Keratinocyte (primary cell): ENCODE results near the gene SLX4. TPM values are rescaled to one million over a fixed set of nuclear protein-coding genes. Genes with fewer than 3 reads are reported as not detected.

Experiments
- DNase-seq: peaks from one replicate; pipeline ENCODE4 v3.0.0-alpha.2; 2011; ENCODE audit warnings: low read depth, missing footprints, low spot score
- FAIRE-seq: peaks from 2 replicates; lab custom pipeline; 2011; peaks lifted over from hg19 to GRCh38; lab: Jason Lieb, UNC
- H2AFZ ChIP-seq: 2 replicates; pipeline ENCODE4 v1.6.0; 2012; ENCODE audit warnings: low read length, control low read depth, inconsistent platforms; ENCODE audit not compliant: control insufficient read depth
- H3K27ac ChIP-seq: 2 replicates; pipeline ENCODE4 v1.5.1; 2011; ENCODE audit warnings: low read length; ENCODE audit not compliant: control insufficient read depth, insufficient read depth
- H3K27me3 ChIP-seq: 3 replicates; pipeline ENCODE4 v1.6.0; 2011; ENCODE audit warnings: low read length; ENCODE audit not compliant: control insufficient read depth, insufficient read depth; ENCODE audit errors: extremely low read depth
- H3K36me3 ChIP-seq, 2 experiments: 2 replicates in 1 of 2; 3 replicates in 1 of 2; pipeline ENCODE4 v1.5.1; 2011; ENCODE audit warnings: low read length in 2 of 2, mild to moderate bottlenecking in 1 of 2; ENCODE audit not compliant: control insufficient read depth in 2 of 2, insufficient read depth in 2 of 2; ENCODE audit errors: extremely low read depth in 1 of 2
- H3K4me1 ChIP-seq: 3 replicates; pipeline ENCODE4 v1.5.1; 2011; ENCODE audit warnings: low read length; ENCODE audit not compliant: control insufficient read depth, insufficient read depth; ENCODE audit errors: extremely low read depth
- H3K4me2 ChIP-seq: 3 replicates; pipeline ENCODE4 v1.6.0; 2011; ENCODE audit warnings: low read depth, low read length; ENCODE audit not compliant: control insufficient read depth, insufficient read depth; ENCODE audit errors: extremely low read depth
- H3K4me3 ChIP-seq, 3 experiments: fragments of 200-600 bp in 1 of 3; sonication (generic) in 1 of 3; 2 replicates in 2 of 3; 3 replicates in 1 of 3; pipeline ENCODE4 v1.5.1; 2011 to 2016; ENCODE audit warnings: low read length in 3 of 3, mild to moderate bottlenecking in 3 of 3, control low read depth in 2 of 3, inconsistent platforms in 1 of 3, low read depth in 1 of 3, mixed read lengths in 1 of 3, mixed run types in 1 of 3, moderate library complexity in 1 of 3; ENCODE audit not compliant: control insufficient read depth in 2 of 3, insufficient read depth in 2 of 3; ENCODE audit errors: extremely low read depth in 1 of 3
- H3K79me2 ChIP-seq: 2 replicates; pipeline ENCODE4 v1.6.0; 2012; ENCODE audit warnings: low read length; ENCODE audit not compliant: control insufficient read depth, insufficient read depth
- H3K9ac ChIP-seq: 3 replicates; pipeline ENCODE4 v1.6.0; 2011; ENCODE audit warnings: low read length; ENCODE audit not compliant: control insufficient read depth, insufficient read depth; ENCODE audit errors: extremely low read depth
- H3K9me1 ChIP-seq: 3 replicates; pipeline ENCODE4 v1.6.0; 2011; ENCODE audit warnings: low read length; ENCODE audit not compliant: control insufficient read depth, insufficient read depth; ENCODE audit errors: extremely low read depth
- H3K9me3 ChIP-seq: 2 replicates; pipeline ENCODE4 v1.5.1; 2012; ENCODE audit warnings: low read depth, low read length; ENCODE audit not compliant: control insufficient read depth
- H4K20me1 ChIP-seq: 3 replicates; pipeline ENCODE4 v1.6.0; 2011; ENCODE audit warnings: low read length; ENCODE audit not compliant: control insufficient read depth, insufficient read depth; ENCODE audit errors: extremely low read depth
- EZH2 ChIP-seq: IDR thresholded peaks from one replicate; pipeline ENCODE4 v1.6.1; 2012; ENCODE audit warnings: inconsistent platforms, mild to moderate bottlenecking, low read length, moderate library complexity
- dilution Hi-C: fragments of 300-500 bp; cut with MboI; formaldehyde crosslinking; loops from one replicate; pipeline ENCODE4 v1.7.0; 2020; ENCODE audit warnings: low sequenced_read_pairs; ENCODE audit not compliant: extremely low pct_ligation_motif_present
- polyA plus RNA-seq, 5 experiments: library from polyadenylated mRNA; depleted of rRNA in 3 of 5; stranded (reverse) in 3 of 5; stranded (forward) in 1 of 5; unstranded in 1 of 5; fragments of >200 nt; gene quantifications; 1 replicate in 1 of 5; 2 replicates in 3 of 5; 3 replicates in 1 of 5; pipeline versions ENCODE4 v1.2.1 to v1.2.3, GENCODE V29; 2011 to 2012; ENCODE audit warnings: missing spikeins in 2 of 5, low read depth in 1 of 5, low replicate concordance in 1 of 5
- TF ChIP-seq, protein P1 (sequence below), 3 experiments: IDR thresholded peaks in 1 of 3; conservative IDR thresholded peaks in 1 of 3; optimal IDR thresholded peaks in 1 of 3; 2 replicates in 2 of 3; 3 replicates in 1 of 3; pipeline versions ENCODE3 to v1.5.1; 2011; ENCODE audit warnings: low read length in 3 of 3, mild to moderate bottlenecking in 3 of 3, moderate library complexity in 2 of 3, control low read depth in 1 of 3, inconsistent platforms in 1 of 3; ENCODE audit not compliant: insufficient read depth in 2 of 3; ENCODE audit errors: extremely low read depth in 1 of 3

Gene SLX4
- polyA plus RNA-seq, 1 donor (not counting 4 experiments of a cell fraction or from before 2014, with no cell fraction given), result 2.0 TPM

DNA sequence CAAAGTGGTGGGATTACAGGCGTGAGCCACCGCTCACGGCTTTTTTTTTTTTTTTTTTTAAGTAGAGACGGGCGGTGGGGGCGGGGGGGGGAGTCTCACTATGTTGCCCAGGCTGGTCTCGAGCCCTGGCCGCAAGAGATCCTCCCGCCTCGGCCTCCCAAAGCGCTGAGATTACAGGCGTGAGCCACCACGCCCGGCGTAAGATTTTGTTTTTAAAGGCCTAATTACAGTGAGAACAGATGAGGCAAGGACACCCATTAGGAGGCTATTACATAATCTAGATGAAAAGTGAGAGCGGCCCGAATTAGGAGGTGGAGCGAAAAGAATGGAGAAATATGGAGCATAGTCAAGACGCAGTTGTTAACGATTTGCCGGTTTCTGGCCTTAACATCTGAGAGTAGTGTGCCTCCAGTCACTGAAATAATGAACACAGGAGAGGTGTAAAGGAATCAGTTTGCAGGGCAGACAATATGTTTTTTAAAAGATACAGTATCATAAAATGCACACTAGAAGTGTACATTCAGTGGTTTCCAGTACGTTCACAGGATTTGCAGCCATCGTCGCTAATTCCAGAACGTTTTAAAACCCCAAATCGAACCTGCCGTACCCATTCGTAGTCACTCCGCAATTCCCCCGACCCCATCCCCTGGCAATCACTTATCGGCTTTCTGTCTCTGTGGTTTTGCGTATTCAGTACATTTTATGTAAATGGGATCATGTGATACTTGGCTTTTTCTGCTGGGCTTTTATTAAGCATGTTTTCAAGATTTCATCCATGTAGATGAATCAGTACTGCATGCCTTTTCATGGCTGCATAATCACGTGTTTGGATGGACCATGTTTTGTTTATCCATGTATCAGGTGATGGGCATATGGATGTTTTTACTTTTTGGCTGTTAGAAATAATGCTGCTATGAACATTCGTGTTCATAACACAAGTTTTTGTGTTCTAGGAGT is 1.4 kb upstream of the SLX4 start:
- DNase-seq, result no peak

GRCh38 chr16:3610698-3611145 is 684 bp downstream of the SLX4 start:
- Histone ChIP-seq H3K79me2 (peaks cover 38% of the 10 kb centered on the region), H2AFZ (peak overlapping the region; percentile 88), H3K36me3 (peaks cover 6 to 7% of the 10 kb centered on the region in 2 experiments), H3K9ac (peak overlapping the region; percentile 86), H3K4me2 (peak overlapping the region; percentile 98), H3K9me3 (no peaks in the 10 kb centered on the region), H3K4me1 (peaks cover 13% of the 10 kb centered on the region), H3K4me3 (peak overlapping the region; percentile 77 to 90 (median 82)), H3K9me1 (peaks cover 3% of the 10 kb centered on the region), H3K27me3 (no peaks in the 10 kb centered on the region), H3K27ac (peak overlapping the region; percentile 51), H4K20me1 (no peaks in the 10 kb centered on the region)
- dilution Hi-C loops, result no loop called here
- no peak for FAIRE-seq
- DNase-seq, result no peak
- no peak for TF ChIP-seq EZH2
- TF ChIP-seq, protein P1, sequence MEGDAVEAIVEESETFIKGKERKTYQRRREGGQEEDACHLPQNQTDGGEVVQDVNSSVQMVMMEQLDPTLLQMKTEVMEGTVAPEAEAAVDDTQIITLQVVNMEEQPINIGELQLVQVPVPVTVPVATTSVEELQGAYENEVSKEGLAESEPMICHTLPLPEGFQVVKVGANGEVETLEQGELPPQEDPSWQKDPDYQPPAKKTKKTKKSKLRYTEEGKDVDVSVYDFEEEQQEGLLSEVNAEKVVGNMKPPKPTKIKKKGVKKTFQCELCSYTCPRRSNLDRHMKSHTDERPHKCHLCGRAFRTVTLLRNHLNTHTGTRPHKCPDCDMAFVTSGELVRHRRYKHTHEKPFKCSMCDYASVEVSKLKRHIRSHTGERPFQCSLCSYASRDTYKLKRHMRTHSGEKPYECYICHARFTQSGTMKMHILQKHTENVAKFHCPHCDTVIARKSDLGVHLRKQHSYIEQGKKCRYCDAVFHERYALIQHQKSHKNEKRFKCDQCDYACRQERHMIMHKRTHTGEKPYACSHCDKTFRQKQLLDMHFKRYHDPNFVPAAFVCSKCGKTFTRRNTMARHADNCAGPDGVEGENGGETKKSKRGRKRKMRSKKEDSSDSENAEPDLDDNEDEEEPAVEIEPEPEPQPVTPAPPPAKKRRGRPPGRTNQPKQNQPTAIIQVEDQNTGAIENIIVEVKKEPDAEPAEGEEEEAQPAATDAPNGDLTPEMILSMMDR (optimal IDR thresholded peaks at IDR 0.05 in 1 of 3, IDR thresholded peaks at IDR 0.05 in 1 of 3, conservative IDR thresholded peaks at IDR 0.05 in 1 of 3; ENCODE audit: extremely low read depth in 1 of 3, insufficient read depth in 2 of 3, low read length in 3 of 3), result no peak

More for the DNA sequence above, 1.4 kb upstream of the SLX4 start:
- Histone ChIP-seq H4K20me1 (no peaks in the 10 kb centered on the region), H3K79me2 (peaks cover 45% of the 10 kb centered on the region), H3K27me3 (no peaks in the 10 kb centered on the region), H3K4me2 (peak overlapping the region; percentile 89), H3K36me3 (peaks cover 6% of the 10 kb centered on the region in 2 experiments), H2AFZ (no peak overlapping the region), H3K4me3 (peak overlapping the region; percentile 93 to 97 (median 94)), H3K9me3 (no peaks in the 10 kb centered on the region), H3K9ac (peak overlapping the region; percentile 86), H3K4me1 (peaks cover 20% of the 10 kb centered on the region), H3K9me1 (peaks cover 3% of the 10 kb centered on the region), H3K27ac (no peak overlapping the region)
- no peak for TF ChIP-seq EZH2
- TF ChIP-seq, protein P1 (optimal IDR thresholded peaks at IDR 0.05 in 1 of 3, IDR thresholded peaks at IDR 0.05 in 1 of 3, conservative IDR thresholded peaks at IDR 0.05 in 1 of 3; ENCODE audit: extremely low read depth in 1 of 3, insufficient read depth in 2 of 3, low read length in 3 of 3), result no peak
- FAIRE-seq, result no peak
- dilution Hi-C loops, result no loop called here
